ENCODE results near the gene EHD4. TPM values are rescaled to one million over a fixed set of nuclear protein-coding genes. Genes with fewer than 3 reads are reported as not detected.

EHD4 gene
- polyA plus RNA-seq, 4 donors: 16.6 to 18.2 (median 17.1) TPM

GRCh38 chr15:41995476-41995855 lies 23.1 kb upstream of the EHD4 start:
- DNase-seq (ENCODE audit: low read depth in 4 of 4, low spot score in 2 of 4): no peak

GRCh38 chr15:41994772-41995475 lies 22.6 kb upstream of the EHD4 start:
- DNase-seq (ENCODE audit: low read depth in 4 of 4, low spot score in 2 of 4): no peak

DNA sequence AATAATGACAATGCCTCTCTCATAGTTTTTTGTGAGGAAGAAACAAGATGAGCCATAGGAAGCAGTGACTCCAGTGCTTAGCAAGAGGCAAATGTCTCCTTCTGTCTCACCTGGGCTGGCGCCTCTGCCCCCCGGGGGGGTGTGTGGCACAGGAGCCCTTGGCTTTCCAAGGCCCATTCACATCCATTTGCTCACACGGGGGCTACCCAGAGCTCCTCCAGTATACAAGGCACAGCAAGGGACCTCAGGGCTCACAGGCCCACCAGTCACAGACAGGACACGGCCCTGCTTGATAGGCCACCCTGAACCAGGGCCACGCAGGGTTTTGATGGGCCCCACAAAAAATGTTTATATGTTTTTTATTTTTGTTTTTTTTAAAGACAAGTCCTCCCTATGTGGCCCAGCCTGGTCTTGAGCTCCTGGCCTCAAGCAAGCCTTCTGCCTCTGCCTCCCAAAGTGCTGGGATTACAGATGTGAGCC lies 21.9 kb upstream of the EHD4 start:
- DNase-seq (ENCODE audit: low read depth in 4 of 4, low spot score in 2 of 4): no peak

GRCh38 chr15:41993472-41994170 lies 21.3 kb upstream of the EHD4 start:
- no peak for DNase-seq (ENCODE audit: low read depth in 4 of 4, low spot score in 2 of 4)

GRCh38 chr15:41992803-41993190 lies 20.4 kb upstream of the EHD4 start:
- no peak for DNase-seq (ENCODE audit: low read depth in 4 of 4, low spot score in 2 of 4)

DNA sequence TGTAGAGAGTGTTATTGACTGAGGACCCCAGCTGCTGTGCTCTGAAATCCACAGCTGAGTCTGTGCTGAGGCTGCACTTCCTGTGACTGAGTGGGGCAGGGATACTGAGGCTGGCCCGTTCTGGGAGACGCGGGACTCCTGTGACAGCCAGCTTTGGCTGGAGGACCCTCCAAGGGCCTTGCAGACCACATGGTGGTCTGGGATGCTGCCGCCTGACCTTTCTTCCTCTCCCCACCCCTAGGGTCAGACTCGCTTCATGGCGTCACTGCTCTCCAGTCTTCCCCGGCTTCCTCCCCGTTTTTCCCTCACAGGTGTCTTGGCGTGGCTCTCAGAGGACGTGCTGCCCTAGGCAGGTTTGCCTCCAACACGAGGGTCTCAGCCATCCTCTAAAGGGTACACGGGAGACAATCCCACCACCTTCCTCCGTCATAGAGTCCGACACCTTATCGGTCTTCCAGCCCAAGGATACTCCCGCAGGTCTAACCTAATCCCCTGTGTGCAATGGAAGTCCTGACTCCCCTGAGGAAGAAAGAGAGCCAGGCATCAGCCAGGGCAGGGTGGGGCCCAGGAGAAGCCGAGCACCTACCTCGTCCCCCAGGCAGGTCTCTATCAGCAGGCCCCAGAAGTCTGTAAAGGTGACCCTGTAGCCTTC lies 19.9 kb upstream of the EHD4 start:
- no peak for DNase-seq (ENCODE audit: low read depth in 4 of 4, low spot score in 2 of 4)

- DNase-seq (ENCODE audit: low read depth in 4 of 4, low spot score in 2 of 4): no peak
Measured at GRCh38 chr15:41990691-41991090, 18.3 kb upstream of the EHD4 start.

- no peak for DNase-seq (ENCODE audit: low read depth in 4 of 4, low spot score in 2 of 4)
Measured at GRCh38 chr15:41990243-41990605, 17.9 kb upstream of the EHD4 start.

- peak in 1 of 4 donors; percentile 40 for DNase-seq (ENCODE audit: low read depth in 4 of 4, low spot score in 2 of 4)
Measured at GRCh38 chr15:41989573-41990242, 17.4 kb upstream of the EHD4 start.

- DNase-seq (ENCODE audit: low read depth in 4 of 4, low spot score in 2 of 4): no peak
Measured at GRCh38 chr15:41988896-41989572, 16.7 kb upstream of the EHD4 start.

DNA sequence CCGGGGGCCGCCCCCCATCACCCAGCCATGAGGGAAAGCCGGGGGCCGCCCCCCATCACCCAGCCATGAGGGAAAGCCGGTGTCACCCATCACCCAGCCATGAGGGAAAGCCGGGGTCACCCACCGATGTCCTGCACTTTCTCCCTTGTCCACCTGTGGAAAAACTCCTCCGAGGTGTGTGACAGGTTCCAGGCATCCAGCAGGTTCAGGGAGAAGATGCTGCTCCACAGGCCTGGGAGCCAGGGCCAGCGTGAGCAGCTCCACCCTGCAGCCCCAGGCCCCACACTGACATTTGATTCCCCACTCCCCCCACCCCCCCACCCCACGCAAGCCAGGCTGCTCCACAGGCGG lies 15.5 kb upstream of the EHD4 start:
- DNase-seq (ENCODE audit: low read depth in 4 of 4, low spot score in 2 of 4): no peak

- no peak for DNase-seq (ENCODE audit: low read depth in 4 of 4, low spot score in 2 of 4)
Measured at GRCh38 chr15:41987246-41987924, 15.0 kb upstream of the EHD4 start.

DNA sequence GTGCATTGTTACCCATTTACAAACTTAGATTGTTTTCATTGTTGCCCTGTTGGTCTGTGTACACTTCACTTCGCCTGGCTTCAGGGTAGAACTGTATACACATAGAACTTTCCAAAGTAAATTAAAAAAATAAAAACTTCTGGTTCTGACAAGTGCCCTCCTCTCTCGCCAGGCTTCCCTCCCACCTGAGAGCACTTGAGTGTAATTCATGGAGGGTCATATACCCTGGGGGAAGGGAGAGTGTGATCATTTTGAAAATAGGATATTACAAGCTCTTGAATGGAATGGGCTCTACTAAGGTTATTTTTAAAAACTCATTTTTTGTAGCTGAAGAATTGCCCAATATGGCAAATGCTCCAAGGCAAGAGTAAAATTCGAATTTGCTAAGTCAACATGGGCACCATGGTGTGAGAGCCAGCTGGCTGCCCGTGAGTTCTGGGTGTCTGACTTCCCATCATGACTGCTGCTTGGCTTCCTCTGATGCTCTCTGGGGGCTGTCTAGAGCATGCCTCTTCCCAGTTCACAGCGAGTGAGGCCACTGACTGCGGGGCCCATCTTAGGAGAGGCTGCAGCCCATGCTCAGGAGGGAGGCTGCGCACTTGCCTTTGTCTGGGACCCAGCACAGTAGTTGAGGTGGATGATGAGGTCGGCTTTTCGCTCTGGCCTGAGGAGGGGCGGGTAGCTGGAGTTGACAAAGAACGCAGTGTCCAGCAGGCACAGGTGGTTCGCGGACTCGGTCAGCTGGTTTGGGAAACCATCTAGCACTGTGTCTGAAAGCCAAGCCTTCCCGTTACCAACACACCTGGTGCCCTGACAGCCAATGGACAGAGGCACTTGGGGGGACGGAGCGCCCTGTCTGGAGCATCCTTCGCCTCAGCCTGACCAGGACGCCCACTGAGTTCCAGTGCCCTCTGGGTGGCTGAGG lies 13.1 kb upstream of the EHD4 start:
- no peak for DNase-seq (ENCODE audit: low read depth in 4 of 4, low spot score in 2 of 4)

- DNase-seq (ENCODE audit: low read depth in 4 of 4, low spot score in 2 of 4): no peak
Measured at GRCh38 chr15:41984622-41985021, 12.3 kb upstream of the EHD4 start.

DNA sequence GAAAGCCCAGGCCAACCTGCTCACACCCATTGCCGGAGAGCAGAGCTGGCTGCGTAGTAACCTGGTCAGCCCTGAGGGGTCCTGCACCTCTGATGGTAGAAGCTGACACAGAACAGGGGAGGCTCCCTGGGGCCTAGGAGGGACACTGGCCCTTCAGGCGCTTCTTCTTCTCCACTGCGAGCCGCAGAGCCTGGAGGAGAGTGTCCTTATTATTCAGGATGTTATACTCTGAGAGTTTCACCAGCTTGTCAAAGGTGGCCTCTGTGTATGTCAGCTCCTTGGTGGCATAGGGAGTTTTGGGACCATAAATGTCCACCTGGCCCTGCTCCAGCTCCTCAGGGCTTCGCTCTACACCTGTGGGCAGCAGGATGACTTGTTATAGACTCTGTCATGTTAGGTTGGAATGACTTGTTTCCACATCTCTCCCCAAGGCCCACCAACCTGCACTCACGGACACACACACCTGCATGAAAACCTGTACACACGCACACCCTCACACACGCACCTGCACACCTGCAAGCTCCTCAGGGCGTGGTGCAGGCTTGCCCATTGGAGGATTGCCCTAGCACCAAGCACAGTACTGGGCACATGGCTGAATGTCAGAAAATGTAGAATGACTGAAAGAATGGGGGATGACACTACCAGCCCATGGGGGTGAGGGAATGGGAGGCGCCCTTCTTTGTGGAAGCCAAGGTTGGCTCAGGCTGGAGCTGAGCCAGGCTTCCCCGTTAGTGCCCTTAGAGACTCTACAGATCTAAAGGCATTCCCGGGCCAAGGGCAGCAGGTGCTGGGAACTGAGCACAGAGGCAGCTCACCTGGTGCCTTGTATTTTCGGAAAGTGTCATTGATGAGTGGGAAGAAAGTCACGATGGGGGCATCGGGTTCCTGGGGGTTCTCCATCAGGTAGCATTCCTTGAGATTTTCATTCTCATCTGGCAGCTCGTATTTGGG lies 11.5 kb upstream of the EHD4 start:
- no peak for DNase-seq (ENCODE audit: low read depth in 4 of 4, low spot score in 2 of 4)

DNA sequence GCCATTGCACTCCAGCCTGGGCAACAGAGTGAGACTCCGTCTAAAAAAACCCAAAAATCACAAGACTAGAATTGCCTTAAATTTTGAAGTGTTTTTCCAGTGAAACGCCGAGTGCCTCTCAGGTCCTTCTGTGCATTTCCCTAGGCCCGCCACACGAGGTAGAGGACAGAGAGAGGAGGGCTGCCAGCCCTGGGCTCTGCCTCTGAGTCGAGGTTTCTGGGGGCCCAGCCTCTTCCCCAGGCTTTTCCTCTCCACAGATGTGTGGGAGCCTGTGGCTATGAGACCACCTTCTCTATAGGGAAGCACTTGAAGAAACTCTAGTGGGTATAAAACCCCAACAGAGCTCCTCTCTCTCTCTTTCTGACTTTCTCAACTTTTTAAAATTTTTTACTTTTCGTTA lies 10.9 kb upstream of the EHD4 start:
- no peak for DNase-seq (ENCODE audit: low read depth in 4 of 4, low spot score in 2 of 4)

GRCh38 chr15:41982133-41982930 lies 10.0 kb upstream of the EHD4 start:
- no peak for DNase-seq (ENCODE audit: low read depth in 4 of 4, low spot score in 2 of 4)

All from left renal cortex interstitium (tissue), 4 donors.